T-helper 17 cell (primary cell): ENCODE results near the gene SNX32. TPM values are rescaled to one million over a fixed set of nuclear protein-coding genes. Genes with fewer than 3 reads are reported as not detected.

Experiments
- ATAC-seq: fragments of 150-1000 bp; cut with Tn5 transposase; 2 replicates; pipeline ENCODE4 v1.10.0; 2021; ENCODE audit warnings: mild to moderate bottlenecking, moderate library complexity
- DNase-seq, 3 donors: peaks; one replicate each; pipeline versions ENCODE4 v3.0.0 to v3.0.0-alpha.2; 2020 to 2021
- H3K9me3 ChIP-seq: one replicate; pipeline ENCODE4 v1.7.0; 2013; ENCODE audit warnings: low read length, mild to moderate bottlenecking; ENCODE audit not compliant: control insufficient read depth, poor library complexity, severe bottlenecking
- H3K27ac Mint-ChIP-seq: one replicate; pipeline ENCODE4 v1.8.0; 2022; ENCODE audit warnings: mild to moderate bottlenecking, moderate library complexity, mixed read lengths
- H3K27me3 Mint-ChIP-seq: one replicate; pipeline ENCODE4 v1.8.0; 2022; ENCODE audit warnings: mixed read lengths
- H3K36me3 Mint-ChIP-seq: one replicate; pipeline ENCODE4 v1.8.0; 2022; ENCODE audit warnings: low read depth, mixed read lengths
- H3K4me1 Mint-ChIP-seq: one replicate; pipeline ENCODE4 v1.8.0; 2022; ENCODE audit warnings: mild to moderate bottlenecking, mixed read lengths
- H3K4me3 Mint-ChIP-seq: one replicate; pipeline ENCODE4 v1.8.0; 2022; ENCODE audit warnings: mild to moderate bottlenecking, moderate library complexity, mixed read lengths
- total RNA-seq, 4 donors: library from RNA in 2 of 4; stranded (reverse) in 2 of 4; gene quantifications; one replicate each; pipeline ENCODE4 v1.2.3 and lab custom pipeline; 2022 to 2026

The SNX32 gene
- total RNA-seq (under 1 TPM; 0.27 to 0.34 TPM), total RNA-seq (lab: John Stamatoyannopoulos, UW) (0.30 to 0.70 reads per million in 2 donors)

DNA sequence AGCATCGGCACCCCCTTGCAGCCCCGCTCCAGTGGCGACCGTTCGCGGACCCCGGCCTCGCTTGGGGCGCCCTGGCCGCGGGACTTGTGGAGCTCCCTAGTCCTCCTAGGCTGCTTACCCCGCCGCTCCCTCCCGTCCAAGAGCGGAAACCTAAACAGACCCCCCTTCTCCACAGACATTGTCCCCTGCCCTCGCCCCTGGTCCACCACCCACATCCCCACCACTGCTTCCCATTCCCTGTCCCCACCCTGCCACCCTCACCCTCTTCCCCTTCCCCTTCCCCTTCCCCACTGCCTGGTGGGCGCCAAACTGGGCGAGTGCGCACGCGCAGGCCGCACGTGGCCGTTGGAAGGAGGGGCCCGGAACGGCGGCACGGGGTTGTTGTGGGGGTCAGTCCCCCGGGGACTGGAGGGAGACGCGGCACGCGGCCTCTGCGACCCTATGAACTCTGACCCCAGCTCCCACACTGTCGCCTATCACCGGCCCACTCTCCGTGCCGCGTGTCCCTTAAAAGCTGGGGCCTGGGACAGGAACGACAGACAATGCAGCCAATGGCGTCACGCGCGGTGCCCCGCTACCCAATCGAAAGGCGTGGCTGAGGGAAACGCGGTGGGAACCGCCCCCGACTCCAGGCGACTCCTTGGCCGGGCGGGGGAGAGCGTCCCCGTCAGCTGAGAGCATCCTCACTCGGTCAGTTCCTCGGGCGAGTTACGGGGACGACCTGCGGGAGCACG is at the start of gene SNX32:
Gene SNX32, plus strand, starts transcription at position 667 of the 734 bp plus-strand sequence. CDS start 103 bp downstream, outside the sequence.
- no peak within 1 kb of the TSS for H3K4me3 Mint-ChIP-seq
- no peaks in the 10 kb centered on the region for H3K9me3 ChIP-seq
- no peak within 1 kb of the TSS for H3K27ac Mint-ChIP-seq
- ATAC-seq (peak; percentile 100), DNase-seq (peak; percentile 85 to 91 (median 86))
- peaks cover 2% of the 10 kb centered on the region for H3K36me3 Mint-ChIP-seq
- peaks cover 4% of the 10 kb centered on the region for H3K27me3 Mint-ChIP-seq
- H3K4me1 Mint-ChIP-seq = peaks cover 11% of the 10 kb centered on the region

DNA sequence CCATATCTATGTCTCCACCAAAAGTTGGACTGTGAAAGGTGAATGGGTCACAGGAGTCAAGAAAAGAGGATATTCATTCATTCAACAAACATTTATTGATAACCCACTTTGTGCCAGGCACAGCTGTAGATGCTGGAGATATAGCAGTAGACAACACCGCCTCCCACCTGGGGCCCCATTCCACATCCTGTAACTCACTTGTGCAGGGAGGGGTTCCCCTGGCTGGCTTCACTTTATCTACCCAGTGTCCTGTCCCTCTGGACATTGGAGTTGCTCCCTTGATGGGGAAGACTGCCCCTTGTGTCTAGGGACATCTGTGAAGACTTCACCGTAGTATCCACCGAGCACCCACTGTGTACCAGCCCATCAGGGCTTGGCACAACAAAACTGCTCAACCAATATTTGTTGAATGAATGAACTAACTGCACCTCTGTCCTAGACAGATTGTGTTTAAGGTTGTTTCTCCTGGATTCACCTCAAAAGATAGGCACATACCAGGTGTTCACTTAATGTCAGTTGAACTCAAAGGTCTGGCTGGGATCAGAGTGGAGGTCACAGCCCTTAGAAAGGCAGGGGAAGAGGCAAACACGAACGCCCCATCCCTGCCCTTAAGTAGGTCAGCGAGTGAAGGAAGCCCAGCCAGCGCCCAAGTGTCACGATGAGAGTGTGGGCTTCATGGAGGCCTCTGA is 48.3 kb upstream of the SNX32 start:
- Mint-ChIP-seq H3K27me3 (peaks cover 22% of the 10 kb centered on the region), H3K27ac (peak overlapping the region; percentile 45), H3K36me3 (no peaks in the 10 kb centered on the region), H3K4me1 (peaks cover 27% of the 10 kb centered on the region), H3K4me3 (peak overlapping the region; percentile 85)
- DNase-seq (no peak), ATAC-seq (peak; percentile 27)
- no peaks in the 10 kb centered on the region for H3K9me3 ChIP-seq

DNA sequence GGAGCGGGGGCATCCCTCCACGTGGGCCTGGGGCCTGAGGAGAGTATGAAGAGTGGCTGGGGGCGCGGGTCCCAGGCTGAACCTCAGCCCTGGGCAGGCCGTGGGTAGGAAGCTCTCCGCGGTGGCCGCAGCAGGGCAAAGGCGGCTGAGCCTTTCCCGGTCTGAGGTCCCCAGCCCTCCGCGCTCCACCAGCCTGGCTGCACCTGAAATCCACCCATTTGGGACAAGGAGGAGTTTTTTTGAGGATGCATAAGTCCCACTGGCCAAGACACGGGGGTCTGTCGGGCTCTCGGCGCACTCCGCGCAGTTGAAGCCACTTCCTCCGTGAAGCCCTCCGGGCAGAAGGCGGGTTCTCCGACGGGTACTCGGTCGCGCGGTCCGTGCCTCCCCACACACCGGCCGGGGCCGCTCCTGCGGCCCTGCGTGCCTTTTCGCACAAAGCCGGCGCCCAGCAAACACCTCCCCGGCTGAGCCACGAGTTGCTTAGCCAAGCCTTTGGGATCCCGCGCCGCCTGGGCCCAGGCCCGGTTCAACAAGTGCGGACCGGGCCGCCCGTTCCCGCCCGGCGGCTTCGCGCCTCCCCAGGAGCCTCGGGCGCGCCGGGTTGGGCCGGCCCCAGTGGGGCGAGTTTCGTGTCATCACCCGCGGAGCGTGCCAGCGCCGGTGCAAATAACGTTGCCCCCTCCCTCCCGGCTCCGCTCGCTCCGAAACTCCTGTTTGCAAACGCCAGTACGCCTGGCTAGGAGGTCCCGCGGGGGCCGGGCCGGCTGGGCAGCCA is 47.6 kb upstream of the SNX32 start:
- H3K36me3 Mint-ChIP-seq = no peaks in the 10 kb centered on the region
- peak; percentile 22 for ATAC-seq
- H3K27me3 Mint-ChIP-seq = peaks cover 25% of the 10 kb centered on the region
- peak overlapping the region; percentile 85 for H3K4me3 Mint-ChIP-seq
- no peaks in the 10 kb centered on the region for H3K9me3 ChIP-seq
- H3K27ac Mint-ChIP-seq = no peak overlapping the region
- no peak for DNase-seq
- peaks cover 27% of the 10 kb centered on the region for H3K4me1 Mint-ChIP-seq

DNA sequence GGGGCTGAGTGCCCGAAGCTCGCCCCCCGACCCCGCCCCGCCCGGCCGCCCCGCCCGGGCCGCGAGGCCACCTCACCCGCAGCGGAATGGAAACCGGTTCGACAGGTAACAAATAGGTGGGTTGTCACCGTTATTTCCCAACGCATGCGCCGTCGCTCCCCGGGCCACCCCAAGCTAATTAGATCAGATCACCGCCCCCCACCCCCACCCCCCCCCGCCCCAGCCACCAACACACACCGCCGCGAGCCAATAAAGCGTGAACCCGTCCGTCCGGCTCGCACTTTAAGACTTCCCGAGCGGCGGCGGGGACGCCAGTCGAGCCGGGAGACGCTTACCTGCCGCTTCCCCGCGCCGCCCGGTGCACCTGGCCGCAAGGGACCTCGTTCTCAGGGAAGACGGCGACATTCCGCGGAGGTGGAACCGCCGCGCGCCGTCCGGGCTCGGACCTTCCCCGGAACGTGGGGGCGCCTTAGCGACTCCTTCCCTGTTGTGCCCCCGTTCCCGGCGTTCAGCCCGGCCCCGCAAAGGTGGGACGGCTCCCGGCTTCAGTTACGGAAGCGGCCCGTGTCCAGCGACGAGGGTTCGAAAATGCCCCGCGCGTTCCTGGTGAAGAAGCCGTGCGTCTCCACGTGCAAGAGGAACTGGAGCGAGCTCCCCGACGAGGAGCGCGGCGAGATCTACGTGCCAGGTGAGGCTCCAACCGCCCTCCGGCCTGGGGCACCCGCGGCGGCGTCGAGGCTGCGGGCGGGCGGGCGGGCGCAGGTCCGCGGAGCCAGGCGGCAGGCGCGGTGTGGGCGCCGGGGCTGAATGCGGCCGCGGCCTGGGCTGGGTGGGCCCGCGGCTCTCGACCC is 46.8 kb upstream of the SNX32 start, which contains the start of gene OVOL1:
Gene OVOL1, plus strand, starts transcription at position 278 of the 851 bp plus-strand sequence. Its CDS starts 311 bp downstream, at position 589.
- ATAC-seq (peak; percentile 12), DNase-seq (peak in 1 of 3 donors; percentile 18)
- H3K4me1 Mint-ChIP-seq = peaks cover 27% of the 10 kb centered on the region
- no peaks in the 10 kb centered on the region for H3K36me3 Mint-ChIP-seq
- peaks cover 25% of the 10 kb centered on the region for H3K27me3 Mint-ChIP-seq
- H3K9me3 ChIP-seq = no peaks in the 10 kb centered on the region
- H3K4me3 Mint-ChIP-seq = peak within 1 kb of the TSS; percentile 85
- no peak within 1 kb of the TSS for H3K27ac Mint-ChIP-seq

DNA sequence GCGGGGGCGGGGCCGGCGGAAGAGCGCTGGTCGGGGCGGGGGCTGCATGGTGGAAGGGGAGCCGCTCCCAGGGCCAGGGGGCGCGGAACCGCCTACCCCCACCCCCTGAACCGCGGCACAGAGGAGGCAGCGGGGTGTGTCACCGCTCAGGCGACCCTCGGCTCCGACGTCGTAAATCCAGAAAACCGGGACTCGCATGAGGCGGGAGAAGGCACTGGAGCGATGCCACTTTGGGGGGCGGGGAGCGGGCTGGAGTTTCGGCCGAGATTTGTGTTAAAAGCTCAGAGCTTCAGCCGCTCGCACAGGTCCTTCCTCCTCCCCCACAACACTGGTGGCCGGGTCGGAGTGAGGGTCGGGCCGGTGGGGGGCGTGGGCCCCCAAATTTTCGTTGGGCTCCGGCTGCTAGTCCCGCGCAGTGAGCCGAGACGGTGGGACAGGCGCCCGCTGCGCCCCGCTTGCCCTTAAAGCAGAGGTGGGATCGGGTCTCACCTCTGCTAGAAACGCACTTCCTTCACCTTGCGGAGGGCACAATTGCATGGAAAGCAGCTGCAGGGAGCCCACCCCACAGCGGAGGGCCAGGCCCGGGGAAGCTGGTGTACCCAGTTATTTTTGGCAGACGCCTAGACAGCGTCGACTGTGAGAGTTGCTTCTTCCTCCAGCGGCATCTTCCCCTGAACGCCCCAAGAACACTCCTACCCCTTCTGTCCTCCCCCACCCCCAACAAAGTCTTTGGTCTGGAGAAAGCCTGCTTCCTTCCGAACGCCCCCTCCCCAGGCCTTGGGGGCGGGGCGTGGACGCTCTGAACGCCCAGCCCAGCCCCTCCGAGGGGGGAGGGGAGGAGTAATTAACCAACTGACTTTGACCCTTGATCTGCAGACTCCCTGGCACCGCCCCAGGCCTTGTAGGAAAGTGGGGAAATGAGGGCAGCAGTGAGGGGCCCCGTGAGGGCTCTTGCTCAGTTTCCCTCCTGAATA is 45.8 kb upstream of the SNX32 start:
- H3K27me3 Mint-ChIP-seq = peaks cover 25% of the 10 kb centered on the region
- no peaks in the 10 kb centered on the region for H3K9me3 ChIP-seq
- peaks cover 27% of the 10 kb centered on the region for H3K4me1 Mint-ChIP-seq
- DNase-seq = no peak
- H3K36me3 Mint-ChIP-seq = no peaks in the 10 kb centered on the region
- peak overlapping the region; percentile 82 for H3K4me3 Mint-ChIP-seq
- H3K27ac Mint-ChIP-seq = no peak overlapping the region
- no peak for ATAC-seq

DNA sequence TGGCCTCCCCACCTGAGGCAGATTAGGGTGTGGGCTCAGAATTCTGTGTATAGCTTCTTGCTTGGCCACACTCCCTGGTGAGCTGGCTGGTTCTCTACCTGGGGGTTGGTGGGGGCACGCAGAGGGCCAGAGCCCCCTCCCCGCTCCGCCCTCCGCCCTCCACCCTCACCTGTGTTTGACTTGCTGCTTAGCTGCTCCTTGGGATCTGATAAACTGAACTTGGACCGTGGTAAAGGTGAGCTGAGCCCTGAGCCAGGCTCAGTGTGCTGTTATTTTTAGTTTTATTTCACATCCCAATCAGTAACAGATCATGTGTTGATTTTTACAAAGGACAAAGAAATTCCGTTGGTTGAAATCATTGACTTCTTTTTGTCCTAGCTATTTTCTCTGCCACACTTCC is 44.9 kb upstream of the SNX32 start:
- peaks cover 25% of the 10 kb centered on the region for H3K4me1 Mint-ChIP-seq
- no peak overlapping the region for H3K27ac Mint-ChIP-seq
- peaks cover 25% of the 10 kb centered on the region for H3K27me3 Mint-ChIP-seq
- H3K9me3 ChIP-seq = no peaks in the 10 kb centered on the region
- H3K36me3 Mint-ChIP-seq = no peaks in the 10 kb centered on the region
- H3K4me3 Mint-ChIP-seq = no peak overlapping the region
- no peak for DNase-seq
- no peak for ATAC-seq

DNA sequence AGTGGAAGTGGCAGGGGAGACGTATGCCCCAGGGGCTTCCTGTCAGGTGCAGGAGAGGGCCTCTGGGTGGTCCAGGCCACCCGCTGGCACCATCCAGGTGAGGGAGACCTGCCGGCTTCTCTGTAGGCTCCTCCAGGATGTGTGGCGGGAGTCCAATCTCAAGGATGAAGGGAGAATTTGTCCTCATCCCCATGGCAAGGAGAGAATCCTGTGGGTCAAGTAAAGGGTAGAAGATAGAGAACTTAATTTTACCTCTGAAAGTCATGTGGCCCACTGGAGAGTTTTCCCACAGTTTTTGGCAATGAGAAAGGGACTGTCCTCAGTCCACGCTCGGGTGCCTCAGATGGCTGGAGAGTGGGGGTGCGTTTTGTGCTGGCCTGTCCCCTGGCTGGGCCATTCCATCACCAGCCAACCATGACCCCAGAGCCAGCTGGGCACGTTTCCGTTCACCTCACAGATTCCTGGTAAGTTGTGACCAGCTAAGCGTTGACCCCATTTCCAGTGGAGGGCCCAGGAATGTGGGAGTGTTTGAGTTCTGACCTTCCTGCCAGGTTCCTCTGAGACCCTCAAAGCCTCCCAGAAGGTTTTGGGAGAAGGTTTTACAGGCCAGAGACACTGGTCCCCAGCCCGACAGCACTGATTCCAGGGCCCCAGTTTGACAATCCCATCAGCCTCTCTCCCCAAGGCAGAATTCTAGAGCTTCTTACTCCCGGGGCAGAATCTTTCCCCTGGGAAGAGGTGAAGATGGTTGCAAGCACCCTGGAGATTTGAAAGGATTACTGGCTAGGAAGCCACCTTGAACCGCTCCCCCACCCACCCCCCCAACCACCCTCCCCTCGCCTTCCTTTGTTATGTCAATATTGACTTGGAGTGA is 44.3 kb upstream of the SNX32 start:
- Mint-ChIP-seq H3K4me3 (no peak overlapping the region), H3K4me1 (peaks cover 23% of the 10 kb centered on the region), H3K36me3 (no peaks in the 10 kb centered on the region), H3K27me3 (peaks cover 25% of the 10 kb centered on the region), H3K27ac (no peak overlapping the region)
- DNase-seq = no peak
- ATAC-seq = no peak
- no peaks in the 10 kb centered on the region for H3K9me3 ChIP-seq

DNA sequence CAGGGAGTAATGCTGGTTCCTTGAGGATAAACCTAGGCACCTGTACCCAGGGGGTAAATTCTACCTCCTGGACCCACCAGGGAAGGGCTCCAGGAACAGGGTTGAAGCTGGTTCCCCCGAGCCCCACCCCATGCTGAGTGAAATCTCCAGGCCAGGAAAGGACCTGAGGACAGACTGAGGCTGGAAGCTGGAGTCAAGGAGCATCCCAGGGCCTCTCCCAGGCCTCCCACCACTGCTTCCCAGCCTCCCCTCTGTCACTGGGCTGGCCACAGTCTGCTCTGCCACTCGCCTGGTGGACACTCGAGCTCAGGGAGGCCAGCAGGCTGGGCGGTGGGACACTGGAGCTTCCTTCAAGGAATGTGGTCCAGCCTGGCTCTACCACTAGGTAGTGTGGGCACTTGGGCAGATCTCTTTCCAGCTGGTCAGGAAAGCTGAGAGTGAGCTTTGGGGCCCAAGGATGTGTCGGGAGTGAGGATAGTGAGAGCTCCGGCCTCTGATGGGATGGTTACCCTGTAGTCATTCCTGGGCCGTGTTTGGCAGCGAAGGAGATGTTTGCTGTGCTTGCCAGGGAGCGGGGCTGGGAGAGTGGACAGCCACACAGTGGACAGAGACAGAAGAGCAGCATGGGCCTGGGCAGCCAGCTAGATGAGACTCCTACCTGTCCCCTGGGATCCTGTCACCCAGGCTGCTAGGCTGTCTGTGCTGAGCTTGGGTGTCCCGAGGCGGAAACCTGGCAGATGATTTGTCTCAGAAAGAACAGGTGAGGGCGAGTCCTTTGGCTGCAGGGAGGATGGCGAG is 43.5 kb upstream of the SNX32 start:
- H3K27ac Mint-ChIP-seq = peak overlapping the region; percentile 72
- ATAC-seq = no peak

DNA sequence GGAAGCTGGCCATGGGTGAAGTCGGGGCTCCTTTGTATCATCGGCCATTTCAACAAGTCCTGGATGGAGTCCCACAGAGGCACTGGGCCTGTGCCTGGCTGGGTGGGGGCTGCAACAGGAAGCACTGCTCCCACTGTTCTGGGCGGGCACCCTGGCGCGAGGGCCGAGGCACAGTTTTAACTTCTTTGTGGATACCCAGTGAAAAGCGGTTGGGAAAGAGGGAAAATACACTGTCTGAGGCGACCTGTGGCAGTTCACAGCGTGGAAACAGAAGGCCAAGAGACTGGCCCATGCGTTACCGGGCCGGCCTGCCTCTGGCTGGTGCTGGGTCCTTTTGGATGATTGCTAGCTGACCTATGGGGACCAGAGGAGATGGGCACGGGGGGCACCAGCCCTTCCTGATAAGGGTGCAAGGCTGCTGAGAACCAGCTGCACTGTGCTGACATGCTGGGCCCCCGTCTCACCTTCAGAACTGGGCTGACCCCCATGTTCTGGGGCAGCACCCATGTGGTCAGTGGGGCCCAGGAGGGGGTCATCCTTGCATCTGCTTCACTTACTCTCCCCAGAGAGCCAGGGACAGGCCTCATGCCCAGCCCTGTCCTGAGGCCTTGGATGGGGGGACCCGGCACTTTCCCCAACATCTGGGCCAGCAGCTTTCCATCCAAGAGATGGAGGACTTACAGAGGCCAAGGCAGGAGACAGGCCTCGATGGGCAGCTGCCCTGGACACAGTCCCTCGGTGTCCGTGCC is 42.7 kb upstream of the SNX32 start:
- Mint-ChIP-seq H3K4me3 (no peak overlapping the region), H3K27me3 (peaks cover 21% of the 10 kb centered on the region), H3K4me1 (peaks cover 14% of the 10 kb centered on the region), H3K27ac (peak overlapping the region; percentile 72), H3K36me3 (no peaks in the 10 kb centered on the region)
- ATAC-seq (no peak), DNase-seq (no peak)
- no peaks in the 10 kb centered on the region for H3K9me3 ChIP-seq

More for the DNA sequence above, 43.5 kb upstream of the SNX32 start:
- DNase-seq = no peak
- peak overlapping the region; percentile 19 for H3K4me3 Mint-ChIP-seq
- H3K9me3 ChIP-seq = no peaks in the 10 kb centered on the region
- H3K4me1 Mint-ChIP-seq = peaks cover 20% of the 10 kb centered on the region
- H3K36me3 Mint-ChIP-seq = no peaks in the 10 kb centered on the region
- peaks cover 25% of the 10 kb centered on the region for H3K27me3 Mint-ChIP-seq

DNA sequence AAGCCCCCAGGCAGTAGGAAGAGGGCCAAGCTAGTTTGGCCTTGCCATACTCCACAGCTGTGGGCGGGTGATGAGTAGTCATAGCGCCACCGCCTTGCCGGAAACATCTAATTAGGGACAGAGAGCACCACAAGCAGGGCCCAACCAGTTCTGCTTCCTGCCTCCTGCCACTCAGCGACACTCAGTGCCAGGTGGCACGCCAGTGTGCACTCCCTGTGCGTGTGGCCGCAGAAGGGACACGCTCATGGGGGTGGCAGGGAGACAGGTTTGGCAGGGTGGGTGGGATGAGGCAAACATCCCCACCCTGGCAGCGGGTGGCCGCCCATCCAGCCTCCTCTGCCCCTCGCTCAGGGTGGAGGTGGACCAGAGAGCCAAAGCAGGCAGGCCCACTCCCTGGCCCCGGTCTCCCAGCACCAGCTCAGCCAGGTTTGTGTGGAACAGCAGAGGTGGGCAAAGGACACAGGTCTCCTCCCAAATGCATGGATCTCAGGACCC is 42.0 kb upstream of the SNX32 start:
- H3K9me3 ChIP-seq = no peaks in the 10 kb centered on the region
- Mint-ChIP-seq H3K27me3 (peaks cover 28% of the 10 kb centered on the region), H3K27ac (no peak overlapping the region), H3K4me1 (peaks cover 15% of the 10 kb centered on the region), H3K4me3 (no peak overlapping the region), H3K36me3 (no peaks in the 10 kb centered on the region)
- no peak for DNase-seq
- ATAC-seq = peak; percentile 85
